Activated naive CD8-positive, alpha-beta T cell (primary cell): ENCODE measurements around the gene CCSER2.
A peak's percentile ranks its signal among the peaks of the same experiment; 100 is the strongest.
"Not testable (repeated sequence)": the region's sequence is repeated elsewhere in the genome, so short reads cannot be mapped to it uniquely, and the experiment has no call there.

Experiments used
- H3K27ac Mint-ChIP-seq: one replicate; pipeline ENCODE4 v1.8.0; 2021; ENCODE audit warnings: mixed read lengths
- H3K27me3 Mint-ChIP-seq: one replicate; pipeline ENCODE4 v1.8.0; 2021; ENCODE audit warnings: mixed read lengths
- H3K36me3 Mint-ChIP-seq: one replicate; pipeline ENCODE4 v1.8.0; 2021; ENCODE audit warnings: mixed read lengths
- H3K4me1 Mint-ChIP-seq: one replicate; pipeline ENCODE4 v1.8.0; 2021; ENCODE audit warnings: low read depth, mixed read lengths
- H3K4me3 Mint-ChIP-seq: one replicate; pipeline ENCODE4 v1.8.0; 2021; ENCODE audit warnings: mild to moderate bottlenecking, mixed read lengths
- H3K9me3 Mint-ChIP-seq: one replicate; pipeline ENCODE4 v1.8.0; 2021; ENCODE audit warnings: low read depth, mixed read lengths

CCSER2 gene

GRCh38 chr10:84328418-84329195, at the start of gene CCSER2:
TSS of gene CCSER2 (plus strand) at chr10:84328589. CDS start at chr10:84371053, 42,464 bp downstream.
- Mint-ChIP-seq H3K27me3 (no peaks in the 10 kb centered on the region), H3K9me3 (no peaks in the 10 kb centered on the region), H3K4me1 (peaks cover 33% of the 10 kb centered on the region), H3K27ac (peak within 1 kb of the TSS; percentile 98), H3K36me3 (peaks cover 2% of the 10 kb centered on the region), H3K4me3 (peak within 1 kb of the TSS; percentile 98)

- H3K9me3 Mint-ChIP-seq, H3K27me3 Mint-ChIP-seq, H3K4me1 Mint-ChIP-seq, H3K36me3 Mint-ChIP-seq, H3K27ac Mint-ChIP-seq, H3K4me3 Mint-ChIP-seq: not testable (repeated sequence)
Observed at GRCh38 chr10:84279876-84280475, 48.4 kb upstream of the CCSER2 start.

- no peaks in the 10 kb centered on the region for H3K36me3 Mint-ChIP-seq
- no peak overlapping the region for H3K27ac Mint-ChIP-seq
- H3K27me3 Mint-ChIP-seq: no peaks in the 10 kb centered on the region
- H3K9me3 Mint-ChIP-seq: no peaks in the 10 kb centered on the region
- H3K4me3 Mint-ChIP-seq: no peak overlapping the region
- H3K4me1 Mint-ChIP-seq: no peaks in the 10 kb centered on the region
Observed at GRCh38 chr10:84286695-84287094, 41.7 kb upstream of the CCSER2 start.

GRCh38 chr10:84288151-84288550, 40.2 kb upstream of the CCSER2 start:
- H3K36me3 Mint-ChIP-seq: no peaks in the 10 kb centered on the region
- H3K4me1 Mint-ChIP-seq: no peaks in the 10 kb centered on the region
- H3K27me3 Mint-ChIP-seq: no peaks in the 10 kb centered on the region
- no peaks in the 10 kb centered on the region for H3K9me3 Mint-ChIP-seq
- no peak overlapping the region for H3K4me3 Mint-ChIP-seq
- H3K27ac Mint-ChIP-seq: no peak overlapping the region

- Mint-ChIP-seq H3K27ac (no peak overlapping the region), H3K4me1 (peaks cover 8% of the 10 kb centered on the region), H3K36me3 (no peaks in the 10 kb centered on the region), H3K27me3 (no peaks in the 10 kb centered on the region), H3K4me3 (no peak overlapping the region), H3K9me3 (no peaks in the 10 kb centered on the region)
Observed at GRCh38 chr10:84289521-84290200, 38.7 kb upstream of the CCSER2 start.

- Mint-ChIP-seq H3K27me3 (no peaks in the 10 kb centered on the region), H3K9me3 (no peaks in the 10 kb centered on the region), H3K4me1 (peaks cover 8% of the 10 kb centered on the region), H3K36me3 (no peaks in the 10 kb centered on the region), H3K4me3 (no peak overlapping the region), H3K27ac (no peak overlapping the region)
Observed at GRCh38 chr10:84290235-84290634, 38.2 kb upstream of the CCSER2 start.

GRCh38 chr10:84291384-84291783, 37.0 kb upstream of the CCSER2 start:
- Mint-ChIP-seq H3K27ac (no peak overlapping the region), H3K27me3 (no peaks in the 10 kb centered on the region), H3K4me1 (peaks cover 8% of the 10 kb centered on the region), H3K4me3 (no peak overlapping the region), H3K9me3 (no peaks in the 10 kb centered on the region), H3K36me3 (no peaks in the 10 kb centered on the region)

- H3K27me3 Mint-ChIP-seq: no peaks in the 10 kb centered on the region
- H3K27ac Mint-ChIP-seq: no peak overlapping the region
- H3K36me3 Mint-ChIP-seq: no peaks in the 10 kb centered on the region
- no peak overlapping the region for H3K4me3 Mint-ChIP-seq
- H3K9me3 Mint-ChIP-seq: no peaks in the 10 kb centered on the region
- peaks cover 8% of the 10 kb centered on the region for H3K4me1 Mint-ChIP-seq
Observed at GRCh38 chr10:84292502-84292901, 35.9 kb upstream of the CCSER2 start.

GRCh38 chr10:84293171-84293570, 35.2 kb upstream of the CCSER2 start:
- Mint-ChIP-seq H3K27me3 (no peaks in the 10 kb centered on the region), H3K4me1 (peaks cover 8% of the 10 kb centered on the region), H3K36me3 (no peaks in the 10 kb centered on the region), H3K4me3 (no peak overlapping the region), H3K27ac (no peak overlapping the region), H3K9me3 (no peaks in the 10 kb centered on the region)

- H3K27me3 Mint-ChIP-seq: no peaks in the 10 kb centered on the region
- no peak overlapping the region for H3K4me3 Mint-ChIP-seq
- no peak overlapping the region for H3K27ac Mint-ChIP-seq
- no peaks in the 10 kb centered on the region for H3K9me3 Mint-ChIP-seq
- H3K4me1 Mint-ChIP-seq: peaks cover 8% of the 10 kb centered on the region
- no peaks in the 10 kb centered on the region for H3K36me3 Mint-ChIP-seq
Observed at GRCh38 chr10:84293574-84294016, 34.8 kb upstream of the CCSER2 start.

- H3K27ac Mint-ChIP-seq: no peak overlapping the region
Observed at GRCh38 chr10:84294766-84295447, 33.5 kb upstream of the CCSER2 start.

GRCh38 chr10:84296091-84296981, 32.1 kb upstream of the CCSER2 start:
- Mint-ChIP-seq H3K9me3 (no peaks in the 10 kb centered on the region), H3K36me3 (no peaks in the 10 kb centered on the region), H3K4me3 (no peak overlapping the region), H3K27me3 (no peaks in the 10 kb centered on the region), H3K4me1 (peaks cover 8% of the 10 kb centered on the region), H3K27ac (no peak overlapping the region)

More at GRCh38 chr10:84294766-84295447, 33.5 kb upstream of the CCSER2 start:
- no peaks in the 10 kb centered on the region for H3K36me3 Mint-ChIP-seq
- no peak overlapping the region for H3K4me3 Mint-ChIP-seq
- H3K9me3 Mint-ChIP-seq: no peaks in the 10 kb centered on the region
- H3K4me1 Mint-ChIP-seq: peaks cover 8% of the 10 kb centered on the region
- H3K27me3 Mint-ChIP-seq: no peaks in the 10 kb centered on the region

- no peaks in the 10 kb centered on the region for H3K36me3 Mint-ChIP-seq
- H3K4me3 Mint-ChIP-seq: no peak overlapping the region
- H3K4me1 Mint-ChIP-seq: peaks cover 8% of the 10 kb centered on the region
- H3K9me3 Mint-ChIP-seq: no peaks in the 10 kb centered on the region
- no peaks in the 10 kb centered on the region for H3K27me3 Mint-ChIP-seq
- no peak overlapping the region for H3K27ac Mint-ChIP-seq
Observed at GRCh38 chr10:84298057-84298456, 30.3 kb upstream of the CCSER2 start.

- no peak overlapping the region for H3K4me3 Mint-ChIP-seq
- H3K27me3 Mint-ChIP-seq: no peaks in the 10 kb centered on the region
- no peak overlapping the region for H3K27ac Mint-ChIP-seq
- peaks cover 9% of the 10 kb centered on the region for H3K4me1 Mint-ChIP-seq
- H3K9me3 Mint-ChIP-seq: no peaks in the 10 kb centered on the region
- no peaks in the 10 kb centered on the region for H3K36me3 Mint-ChIP-seq
Observed at GRCh38 chr10:84302223-84302622, 26.2 kb upstream of the CCSER2 start.
